NOMO-1 treated with DMSO at 0.1 percent for 48 hours (cell line): Measurements from ENCODE around the gene E2F7.
"Not testable (repeated sequence)": the region's sequence is repeated elsewhere in the genome, so short reads cannot be mapped to it uniquely, and the experiment has no call there.

Experiments
- DNase-seq: peaks from one replicate; lab custom pipeline; 2025; ENCODE audit not compliant: unreplicated experiment; lab: John Stamatoyannopoulos, UW

E2F7 gene

GRCh38 chr12:77065361-77066204 lies at the start of gene E2F7:
Gene E2F7, minus strand, starts transcription at chr12:77065569. Its CDS starts 934 bp downstream, at chr12:77064635.
- peak; percentile 89 for DNase-seq

- DNase-seq = no peak
Observed at GRCh38 chr12:77113971-77114370, 48.6 kb upstream of the E2F7 start.

GRCh38 chr12:77108707-77109106 lies 43.3 kb upstream of the E2F7 start:
- no peak for DNase-seq

GRCh38 chr12:77107121-77107520 lies 41.8 kb upstream of the E2F7 start:
- no peak for DNase-seq

- DNase-seq = no peak
Observed at GRCh38 chr12:77104792-77105191, 39.4 kb upstream of the E2F7 start.

- DNase-seq = no peak
Observed at GRCh38 chr12:77104286-77104685, 38.9 kb upstream of the E2F7 start.

- no peak for DNase-seq
Observed at GRCh38 chr12:77102691-77103090, 37.3 kb upstream of the E2F7 start.

- no peak for DNase-seq
Observed at GRCh38 chr12:77102123-77102522, 36.8 kb upstream of the E2F7 start.

- no peak for DNase-seq
Observed at GRCh38 chr12:77099799-77100198, 34.4 kb upstream of the E2F7 start.

- no peak for DNase-seq
Observed at GRCh38 chr12:77097846-77098245, 32.5 kb upstream of the E2F7 start.

GRCh38 chr12:77092227-77092626 lies 26.9 kb upstream of the E2F7 start:
- peak; percentile 1 for DNase-seq

- DNase-seq = no peak
Observed at GRCh38 chr12:77089686-77090220, 24.4 kb upstream of the E2F7 start.

GRCh38 chr12:77087427-77087826 lies 22.1 kb upstream of the E2F7 start:
- no peak for DNase-seq

- no peak for DNase-seq
Observed at GRCh38 chr12:77082021-77082420, 16.7 kb upstream of the E2F7 start.

- DNase-seq = no peak
Observed at GRCh38 chr12:77079631-77080030, 14.3 kb upstream of the E2F7 start.

- DNase-seq = no peak
Observed at GRCh38 chr12:77078231-77078630, 12.9 kb upstream of the E2F7 start.

- no peak for DNase-seq
Observed at GRCh38 chr12:77076886-77077285, 11.5 kb upstream of the E2F7 start.

GRCh38 chr12:77073894-77074293 lies 8.5 kb upstream of the E2F7 start:
- not testable (repeated sequence) for DNase-seq

- no peak for DNase-seq
Observed at GRCh38 chr12:77072833-77073495, 7.6 kb upstream of the E2F7 start.

GRCh38 chr12:77070800-77071449 lies 5.6 kb upstream of the E2F7 start:
- no peak for DNase-seq

GRCh38 chr12:77070382-77070781 lies 5.0 kb upstream of the E2F7 start:
- DNase-seq = no peak
